HepG2 (cell line): ENCODE measurements around the gene MTOR. TPM values are rescaled to one million over a fixed set of nuclear protein-coding genes. Genes with fewer than 3 reads are reported as not detected.

Experiments used
- FOXO1 ChIP-seq: sonication (generic); formaldehyde crosslinking; IDR thresholded peaks from 2 replicates; pipeline ENCODE4 v1.4.0; 2020; ENCODE audit warnings: missing genetic modification reagents
- HIC2 ChIP-seq: sonication (generic); formaldehyde crosslinking; IDR thresholded peaks from 2 replicates; pipeline ENCODE4 v1.9.0; 2022; ENCODE audit warnings: low read depth, missing genetic modification reagents
- HNF4G ChIP-seq, 2 experiments: sonication (generic) in 1 of 2; formaldehyde crosslinking in 1 of 2; IDR thresholded peaks; 2 replicates each; pipeline versions ENCODE4 v1.4.0 to v1.6.1; 2011 to 2020; ENCODE audit warnings: borderline replicate concordance in 2 of 2, low read depth in 2 of 2, mild to moderate bottlenecking in 2 of 2, low read length in 1 of 2, missing genetic modification reagents in 1 of 2, moderate library complexity in 1 of 2
- MAFK ChIP-seq, 2 experiments: IDR thresholded peaks in 1 of 2; conservative IDR thresholded peaks in 1 of 2; 2 replicates each; pipeline ENCODE4 v1.6.1; 2011; ENCODE audit warnings: improper control_type of control experiment in 2 of 2, low read length in 2 of 2
- NCOA5 ChIP-seq: sonication (generic); formaldehyde crosslinking; IDR thresholded peaks from 2 replicates; pipeline ENCODE4 v1.4.0; 2020; ENCODE audit warnings: missing genetic modification reagents
- SOX6 ChIP-seq, 2 experiments: fragments of 450-650 bp in 1 of 2; sonication (generic) in 1 of 2; formaldehyde crosslinking in 1 of 2; IDR thresholded peaks; 2 replicates each; pipeline versions ENCODE4 v1.4.0 to v1.6.1; 2017 to 2020; ENCODE audit warnings: antibody characterized with exemption in 1 of 2, mild to moderate bottlenecking in 1 of 2, missing genetic modification reagents in 1 of 2
- SRSF9 ChIP-seq: fragments of 200-400 bp; formaldehyde crosslinking; IDR thresholded peaks from 2 replicates; pipeline ENCODE4 v1.6.1; 2018; ENCODE audit warnings: borderline replicate concordance, mild to moderate bottlenecking, low read depth, low read length; ENCODE audit not compliant: insufficient read depth, poor library complexity, severe bottlenecking
- STAG1 ChIP-seq: sonication (generic); formaldehyde crosslinking; IDR thresholded peaks from 2 replicates; pipeline ENCODE4 v1.4.0; 2020; ENCODE audit warnings: missing genetic modification reagents
- ZBTB2 ChIP-seq: sonication (generic); formaldehyde crosslinking; IDR thresholded peaks from 2 replicates; pipeline ENCODE4 v1.8.0; 2022; ENCODE audit warnings: low read depth, missing genetic modification reagents
- ZFX ChIP-seq: sonication (generic); formaldehyde crosslinking; IDR thresholded peaks from 2 replicates; pipeline ENCODE4 v1.4.0; 2020; ENCODE audit warnings: mild to moderate bottlenecking, low read depth, missing genetic modification reagents, moderate library complexity
- ZNF543 ChIP-seq: sonication (generic); formaldehyde crosslinking; IDR thresholded peaks from 2 replicates; pipeline ENCODE4 v1.4.0; 2020; ENCODE audit warnings: mild to moderate bottlenecking, missing genetic modification reagents
- ZNF607 ChIP-seq: sonication (generic); formaldehyde crosslinking; IDR thresholded peaks from 2 replicates; pipeline ENCODE4 v1.5.1; 2020; ENCODE audit warnings: missing genetic modification reagents, mild to moderate bottlenecking, borderline replicate concordance
- ZNF749 ChIP-seq: sonication (generic); formaldehyde crosslinking; IDR thresholded peaks from 2 replicates; pipeline ENCODE4 v1.8.0; 2022; ENCODE audit warnings: mild to moderate bottlenecking, missing genetic modification reagents, moderate library complexity, borderline replicate concordance
- polyA plus RNA-seq, 8 experiments: library from polyadenylated mRNA; depleted of rRNA in 3 of 8; stranded (reverse) in 7 of 8; unstranded in 1 of 8; fragments of >200 nt; fragmentation: Illumina TruSeq in 4 of 8; extraction: Trizol in 4 of 8; gene quantifications; 2 replicates each; pipeline versions ENCODE4 v1.2.1 to v1.2.3, GENCODE V29; 2011 to 2016; ENCODE audit warnings: low read depth in 4 of 8, missing spikeins in 1 of 8, mixed read lengths in 1 of 8; ENCODE audit not compliant: insufficient read depth in 1 of 8
- total RNA-seq, 5 experiments: library from RNA; depleted of rRNA; stranded (reverse); fragments of >200 nt; fragmentation: Illumina TruSeq; extraction: Trizol; gene quantifications; 2 replicates each; pipeline ENCODE4 v1.2.3, GENCODE V29; 2016; ENCODE audit warnings: low read depth in 1 of 5
- TF ChIP-seq, protein P1 (sequence below): sonication (generic); formaldehyde crosslinking; IDR thresholded peaks from 2 replicates; pipeline ENCODE4; 2020; ENCODE audit warnings: missing genetic modification reagents, mild to moderate bottlenecking, borderline replicate concordance
- TF ChIP-seq, protein P2 (sequence below): sonication (generic); formaldehyde crosslinking; IDR thresholded peaks from 2 replicates; pipeline ENCODE4 v1.5.1; 2020; ENCODE audit warnings: missing genetic modification reagents, mild to moderate bottlenecking, borderline replicate concordance
- TF ChIP-seq, protein P3 (sequence below): sonication (generic); formaldehyde crosslinking; IDR thresholded peaks from 2 replicates; pipeline ENCODE4 v1.4.0; 2020; ENCODE audit warnings: missing genetic modification reagents

The MTOR gene
- total and polyA plus RNA-seq, 2 of the 13 experiments (the other 11 are each of a cell fraction or from before 2014, with no cell fraction given), result 24.6 to 34.6 TPM

DNA sequence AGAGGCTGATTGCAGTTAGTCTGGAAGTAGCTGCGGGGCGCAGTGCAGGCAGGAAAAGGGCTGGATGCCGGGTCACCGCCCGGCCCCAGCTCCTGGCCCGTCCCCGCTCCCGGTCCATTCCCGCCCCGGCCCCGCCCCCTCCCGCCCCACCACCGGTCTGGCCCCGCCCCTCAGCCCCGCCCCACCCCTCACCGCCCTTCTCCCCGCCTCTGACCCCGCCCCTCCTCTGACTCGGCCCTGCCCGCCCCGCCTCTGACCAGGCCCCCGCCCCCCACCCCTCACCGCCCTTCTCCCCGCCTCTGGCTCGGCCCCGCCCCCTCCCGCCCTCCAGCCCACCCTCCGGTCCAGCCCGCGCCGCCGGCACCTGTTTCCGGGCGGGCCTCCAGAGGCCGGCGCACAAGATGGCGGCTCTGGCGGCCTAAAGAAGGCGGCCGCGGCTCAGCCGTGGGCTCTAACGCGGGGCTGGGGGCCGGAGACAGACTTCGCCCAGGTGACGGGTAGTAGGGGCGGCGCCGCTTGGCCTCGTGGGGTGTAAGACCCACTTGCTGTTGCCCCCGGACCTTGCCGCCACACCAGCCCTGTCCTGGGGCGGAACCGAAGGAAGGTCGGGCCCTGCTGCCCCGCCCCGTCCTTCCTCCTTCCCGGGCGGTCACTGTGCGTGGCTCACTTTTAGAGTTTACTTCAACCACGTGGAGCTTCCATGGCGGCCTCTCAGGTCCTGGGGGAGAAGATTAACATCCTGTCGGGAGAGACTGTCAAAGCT, 10.7 kb upstream of the MTOR start, which contains the start of gene UBIAD1 (continued):
- TF ChIP-seq ZFX (CRISPR knock-in tag) (peak; percentile 97), ZBTB2 (CRISPR knock-in tag) (peak; percentile 64), FOXO1 (CRISPR knock-in tag) (no peak; the same call in 1 of the 2 replicates), SOX6 (IDR thresholded peaks at IDR 0.05) (no peak), SOX6 (CRISPR knock-in tag; IDR thresholded peaks at IDR 0.05) (peak; percentile 51; the same call in 1 of the 2 replicates), ZNF543 (CRISPR knock-in tag) (0 out of 2 replicates have a peak, but pooled peaks have one; percentile 71), ZNF749 (CRISPR knock-in tag) (0 out of 2 replicates have a peak, but pooled peaks have one; percentile 89), ZNF607 (CRISPR knock-in tag) (peak; percentile 83; the same call in 1 of the 2 replicates), SRSF9 (no peak), HIC2 (no peak), STAG1 (no peak), MAFK (conservative IDR thresholded peaks at IDR 0.05 in 1 of 2, IDR thresholded peaks at IDR 0.05 in 1 of 2; ENCODE audit: low read length in 2 of 2) (no peak), NCOA5 (CRISPR knock-in tag) (no peak), HNF4G (IDR thresholded peaks at IDR 0.05; ENCODE audit: borderline replicate concordance, low read depth, low read length) (no peak), HNF4G (CRISPR knock-in tag; IDR thresholded peaks at IDR 0.05; ENCODE audit: borderline replicate concordance, low read depth) (no peak)
- TF ChIP-seq, protein P1, sequence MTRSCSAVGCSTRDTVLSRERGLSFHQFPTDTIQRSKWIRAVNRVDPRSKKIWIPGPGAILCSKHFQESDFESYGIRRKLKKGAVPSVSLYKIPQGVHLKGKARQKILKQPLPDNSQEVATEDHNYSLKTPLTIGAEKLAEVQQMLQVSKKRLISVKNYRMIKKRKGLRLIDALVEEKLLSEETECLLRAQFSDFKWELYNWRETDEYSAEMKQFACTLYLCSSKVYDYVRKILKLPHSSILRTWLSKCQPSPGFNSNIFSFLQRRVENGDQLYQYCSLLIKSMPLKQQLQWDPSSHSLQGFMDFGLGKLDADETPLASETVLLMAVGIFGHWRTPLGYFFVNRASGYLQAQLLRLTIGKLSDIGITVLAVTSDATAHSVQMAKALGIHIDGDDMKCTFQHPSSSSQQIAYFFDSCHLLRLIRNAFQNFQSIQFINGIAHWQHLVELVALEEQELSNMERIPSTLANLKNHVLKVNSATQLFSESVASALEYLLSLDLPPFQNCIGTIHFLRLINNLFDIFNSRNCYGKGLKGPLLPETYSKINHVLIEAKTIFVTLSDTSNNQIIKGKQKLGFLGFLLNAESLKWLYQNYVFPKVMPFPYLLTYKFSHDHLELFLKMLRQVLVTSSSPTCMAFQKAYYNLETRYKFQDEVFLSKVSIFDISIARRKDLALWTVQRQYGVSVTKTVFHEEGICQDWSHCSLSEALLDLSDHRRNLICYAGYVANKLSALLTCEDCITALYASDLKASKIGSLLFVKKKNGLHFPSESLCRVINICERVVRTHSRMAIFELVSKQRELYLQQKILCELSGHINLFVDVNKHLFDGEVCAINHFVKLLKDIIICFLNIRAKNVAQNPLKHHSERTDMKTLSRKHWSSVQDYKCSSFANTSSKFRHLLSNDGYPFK, result peak; percentile 93
- TF ChIP-seq, protein P2, sequence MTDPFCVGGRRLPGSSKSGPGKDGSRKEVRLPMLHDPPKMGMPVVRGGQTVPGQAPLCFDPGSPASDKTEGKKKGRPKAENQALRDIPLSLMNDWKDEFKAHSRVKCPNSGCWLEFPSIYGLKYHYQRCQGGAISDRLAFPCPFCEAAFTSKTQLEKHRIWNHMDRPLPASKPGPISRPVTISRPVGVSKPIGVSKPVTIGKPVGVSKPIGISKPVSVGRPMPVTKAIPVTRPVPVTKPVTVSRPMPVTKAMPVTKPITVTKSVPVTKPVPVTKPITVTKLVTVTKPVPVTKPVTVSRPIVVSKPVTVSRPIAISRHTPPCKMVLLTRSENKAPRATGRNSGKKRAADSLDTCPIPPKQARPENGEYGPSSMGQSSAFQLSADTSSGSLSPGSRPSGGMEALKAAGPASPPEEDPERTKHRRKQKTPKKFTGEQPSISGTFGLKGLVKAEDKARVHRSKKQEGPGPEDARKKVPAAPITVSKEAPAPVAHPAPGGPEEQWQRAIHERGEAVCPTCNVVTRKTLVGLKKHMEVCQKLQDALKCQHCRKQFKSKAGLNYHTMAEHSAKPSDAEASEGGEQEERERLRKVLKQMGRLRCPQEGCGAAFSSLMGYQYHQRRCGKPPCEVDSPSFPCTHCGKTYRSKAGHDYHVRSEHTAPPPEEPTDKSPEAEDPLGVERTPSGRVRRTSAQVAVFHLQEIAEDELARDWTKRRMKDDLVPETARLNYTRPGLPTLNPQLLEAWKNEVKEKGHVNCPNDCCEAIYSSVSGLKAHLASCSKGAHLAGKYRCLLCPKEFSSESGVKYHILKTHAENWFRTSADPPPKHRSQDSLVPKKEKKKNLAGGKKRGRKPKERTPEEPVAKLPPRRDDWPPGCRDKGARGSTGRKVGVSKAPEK (CRISPR knock-in tag), result no peak
- TF ChIP-seq, protein P3, sequence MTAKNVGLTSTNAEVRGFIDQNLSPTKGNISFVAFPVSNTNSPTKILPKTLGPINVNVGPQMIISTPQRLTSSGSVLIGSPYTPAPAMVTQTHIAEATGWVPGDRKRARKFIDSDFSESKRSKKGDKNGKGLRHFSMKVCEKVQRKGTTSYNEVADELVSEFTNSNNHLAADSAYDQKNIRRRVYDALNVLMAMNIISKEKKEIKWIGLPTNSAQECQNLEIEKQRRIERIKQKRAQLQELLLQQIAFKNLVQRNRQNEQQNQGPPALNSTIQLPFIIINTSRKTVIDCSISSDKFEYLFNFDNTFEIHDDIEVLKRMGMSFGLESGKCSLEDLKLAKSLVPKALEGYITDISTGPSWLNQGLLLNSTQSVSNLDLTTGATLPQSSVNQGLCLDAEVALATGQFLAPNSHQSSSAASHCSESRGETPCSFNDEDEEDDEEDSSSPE, result peak; percentile 69
